ENCODE data around the gene CD180. TPM values are rescaled to one million over a fixed set of nuclear protein-coding genes. Genes with fewer than 3 reads are reported as not detected.

Gene CD180
- polyA plus RNA-seq, 1 experiment = not detected

GRCh38 chr5:67235399-67236110 is 39.0 kb upstream of the CD180 start:
- H3K36me3 ChIP-seq (ENCODE audit: control insufficient read depth, insufficient read depth, low read length) = no peaks in the 10 kb centered on the region
- H3K4me3 ChIP-seq (ENCODE audit: low read depth, low read length) = no peak overlapping the region
- ChIA-PET POLR2A (no interaction called here), CTCF (interaction anchor here (0.8 to 1.5 kb wide), 2 partner anchors 11 to 73 kb away, joined by 3 to 7 read pairs; no protein-coding TSS in a partner anchor)
- no peak for DNase-seq (ENCODE audit: low read depth)
- no peaks in the 10 kb centered on the region for H3K27me3 ChIP-seq (ENCODE audit: control insufficient read depth, insufficient read depth, low read length)
- TF ChIP-seq CTCF (IDR thresholded peaks at IDR 0.05; ENCODE audit: insufficient read depth, low read depth, low read length) = no peak

- ChIA-PET CTCF (interaction anchor here (0.7 to 1.5 kb wide), 2 partner anchors 12 to 534 kb away, joined by 3 to 7 read pairs; no protein-coding TSS in a partner anchor), POLR2A (no interaction called here)
- no peak for TF ChIP-seq CTCF (IDR thresholded peaks at IDR 0.05; ENCODE audit: insufficient read depth, low read depth, low read length)
These were observed 38.1 kb upstream of the CD180 start for GRCh38 chr5:67234671-67235176.

GRCh38 chr5:67233075-67233474 is 36.5 kb upstream of the CD180 start:
- no peak for TF ChIP-seq CTCF (IDR thresholded peaks at IDR 0.05; ENCODE audit: insufficient read depth, low read depth, low read length)
- ChIA-PET POLR2A (no interaction called here), CTCF (interaction anchor here (0.6 to 1.2 kb wide), 2 partner anchors 15 kb away, joined by 3 read pairs; no protein-coding TSS in a partner anchor)
- no peak for DNase-seq (ENCODE audit: low read depth)
- Histone ChIP-seq H3K36me3 (ENCODE audit: control insufficient read depth, insufficient read depth, low read length) (no peaks in the 10 kb centered on the region), H3K27me3 (ENCODE audit: control insufficient read depth, insufficient read depth, low read length) (no peaks in the 10 kb centered on the region), H3K4me3 (ENCODE audit: low read depth, low read length) (no peak overlapping the region)

More at GRCh38 chr5:67234671-67235176, 38.1 kb upstream of the CD180 start:
- DNase-seq (ENCODE audit: low read depth) = no peak
- no peak overlapping the region for H3K4me3 ChIP-seq (ENCODE audit: low read depth, low read length)
- no peaks in the 10 kb centered on the region for H3K27me3 ChIP-seq (ENCODE audit: control insufficient read depth, insufficient read depth, low read length)
- H3K36me3 ChIP-seq (ENCODE audit: control insufficient read depth, insufficient read depth, low read length) = no peaks in the 10 kb centered on the region

- POLR2A ChIA-PET = no interaction called here
- H3K4me3 ChIP-seq (ENCODE audit: low read depth, low read length) = no peak overlapping the region
- CTCF ChIA-PET = interaction anchor here (2.6 kb wide), 1 partner anchor 14 kb away, joined by 11 read pairs; no protein-coding TSS in a partner anchor
- no peaks in the 10 kb centered on the region for H3K27me3 ChIP-seq (ENCODE audit: control insufficient read depth, insufficient read depth, low read length)
- H3K36me3 ChIP-seq (ENCODE audit: control insufficient read depth, insufficient read depth, low read length) = no peaks in the 10 kb centered on the region
- TF ChIP-seq CTCF (IDR thresholded peaks at IDR 0.05; ENCODE audit: insufficient read depth, low read depth, low read length) = no peak
- DNase-seq (ENCODE audit: low read depth) = no peak
These were observed 26.6 kb upstream of the CD180 start for GRCh38 chr5:67223211-67223610.

GRCh38 chr5:67222243-67223025 is 25.8 kb upstream of the CD180 start:
- no peak overlapping the region for H3K4me3 ChIP-seq (ENCODE audit: low read depth, low read length)
- ChIA-PET POLR2A (no interaction called here), CTCF (interaction anchor here (0.7 to 2.6 kb wide), 2 partner anchors 13 to 377 kb away, joined by 3 to 11 read pairs; no protein-coding TSS in a partner anchor)
- no peak for DNase-seq (ENCODE audit: low read depth)
- no peak for TF ChIP-seq CTCF (IDR thresholded peaks at IDR 0.05; ENCODE audit: insufficient read depth, low read depth, low read length)
- H3K27me3 ChIP-seq (ENCODE audit: control insufficient read depth, insufficient read depth, low read length) = no peaks in the 10 kb centered on the region
- no peaks in the 10 kb centered on the region for H3K36me3 ChIP-seq (ENCODE audit: control insufficient read depth, insufficient read depth, low read length)

Data from BJ (cell line).